GM23338 (cell line): ENCODE measurements around the gene USP3. TPM values are rescaled to one million over a fixed set of nuclear protein-coding genes. Genes with fewer than 3 reads are reported as not detected.

Source experiments
- ATAC-seq: fragments of 200-7000 bp; cut with Tn5 transposase; 3 replicates; pipeline ENCODE4 v1.9.1; 2020
- DNase-seq: peaks from one replicate; pipeline ENCODE4 v3.0.0-alpha.2; 2015; ENCODE audit warnings: low spot score
- H2AFZ ChIP-seq: fragments of 200-600 bp; sonication (generic); 2 replicates; pipeline ENCODE4 v1.8.0; 2016; ENCODE audit warnings: antibody characterized with exemption, mild to moderate bottlenecking, moderate library complexity
- H3F3A ChIP-seq: fragments of 200-600 bp; sonication (generic); replicated peaks from 2 replicates; pipeline ENCODE4 v1.8.0; 2017; ENCODE audit warnings: antibody characterized with exemption, mixed run types, low read depth
- H3K27ac ChIP-seq: fragments of 200-600 bp; sonication (generic); 2 replicates; pipeline ENCODE4 v1.6.1; 2016; ENCODE audit warnings: low read depth
- H3K27me3 ChIP-seq: fragments of 200-600 bp; sonication (generic); 2 replicates; pipeline ENCODE4 v1.8.0; 2016; ENCODE audit warnings: mild to moderate bottlenecking, mixed run types, moderate library complexity; ENCODE audit not compliant: insufficient read depth
- H3K36me3 ChIP-seq: fragments of 200-600 bp; sonication (generic); 2 replicates; pipeline ENCODE4 v1.8.0; 2016; ENCODE audit warnings: mild to moderate bottlenecking; ENCODE audit not compliant: insufficient read depth
- H3K4me1 ChIP-seq: fragments of 200-600 bp; sonication (generic); 2 replicates; pipeline ENCODE4 v1.8.0; 2016; ENCODE audit warnings: mild to moderate bottlenecking, moderate library complexity; ENCODE audit not compliant: insufficient read depth
- H3K4me2 ChIP-seq: fragments of 200-600 bp; sonication (generic); 2 replicates; pipeline ENCODE4 v1.7.1; 2017; ENCODE audit warnings: mixed run types
- H3K4me3 ChIP-seq: fragments of 200-600 bp; sonication (generic); 2 replicates; pipeline ENCODE4 v1.6.1; 2016; ENCODE audit warnings: mixed run types
- H3K79me2 ChIP-seq: fragments of 200-600 bp; sonication (generic); replicated peaks from 2 replicates; pipeline ENCODE4 v1.8.0; 2017; ENCODE audit warnings: mild to moderate bottlenecking; ENCODE audit not compliant: insufficient read depth
- H3K9me2 ChIP-seq: fragments of 200-600 bp; sonication (generic); 2 replicates; pipeline ENCODE4 v1.8.0; 2017; ENCODE audit not compliant: insufficient read depth
- H4K20me1 ChIP-seq: fragments of 200-600 bp; sonication (generic); replicated peaks from 2 replicates; pipeline ENCODE4 v1.8.0; 2017; ENCODE audit warnings: mild to moderate bottlenecking; ENCODE audit not compliant: insufficient read depth
- H3K27ac Mint-ChIP-seq: 2 replicates; pipeline ENCODE4 v1.8.0; 2020; ENCODE audit warnings: inconsistent platforms, mild to moderate bottlenecking, moderate library complexity, mixed read lengths
- H3K27me3 Mint-ChIP-seq: 3 replicates; pipeline ENCODE4 v1.8.0; 2022; ENCODE audit warnings: low read depth, mild to moderate bottlenecking, moderate library complexity, mixed read lengths, inconsistent platforms; ENCODE audit not compliant: insufficient read depth, poor library complexity
- H3K36me3 Mint-ChIP-seq: 3 replicates; pipeline ENCODE4 v1.8.0; 2021; ENCODE audit warnings: low read depth, mild to moderate bottlenecking, inconsistent platforms, moderate library complexity, mixed read lengths
- H3K4me1 Mint-ChIP-seq: 3 replicates; pipeline ENCODE4 v1.8.0; 2020; ENCODE audit warnings: mild to moderate bottlenecking, inconsistent platforms, mixed read lengths
- H3K4me3 Mint-ChIP-seq: 3 replicates; pipeline ENCODE4 v1.8.0; 2021; ENCODE audit warnings: moderate library complexity, mild to moderate bottlenecking, inconsistent platforms, mixed read lengths
- H3K9me3 Mint-ChIP-seq: 3 replicates; pipeline ENCODE4 v1.8.0; 2020; ENCODE audit warnings: moderate library complexity, mild to moderate bottlenecking, inconsistent platforms, mixed read lengths
- CREB1 ChIP-seq: fragments of 250-450 bp; sonication (Bioruptor Pico); IDR thresholded peaks from 2 replicates; pipeline ENCODE4 v1.5.0; 2020; ENCODE audit warnings: low read depth, mild to moderate bottlenecking, moderate library complexity
- EZH2phosphoT487 ChIP-seq: fragments of 200-600 bp; sonication (generic); IDR thresholded peaks from one replicate; pipeline ENCODE4 v1.8.1; 2018; ENCODE audit warnings: antibody characterized with exemption; ENCODE audit not compliant: unreplicated experiment
- NANOG ChIP-seq: IDR thresholded peaks from 2 replicates; pipeline ENCODE4 v1.6.1; 2016; ENCODE audit warnings: antibody characterized with exemption, borderline replicate concordance
- POLR2AphosphoS5 ChIP-seq: IDR thresholded peaks from 2 replicates; pipeline ENCODE4 v1.6.1; 2016; ENCODE audit warnings: antibody characterized with exemption, low read depth
- ZNF114 ChIP-seq: fragments of 250-450 bp; sonication (Bioruptor Pico); IDR thresholded peaks from 2 replicates; pipeline ENCODE4 v1.5.0; 2020; ENCODE audit warnings: mild to moderate bottlenecking, moderate library complexity
- ZNF331 ChIP-seq: fragments of 250-450 bp; sonication (Bioruptor Pico); IDR thresholded peaks from 2 replicates; pipeline ENCODE4 v1.5.0; 2020; ENCODE audit warnings: low read depth, mild to moderate bottlenecking, moderate library complexity
- polyA plus RNA-seq: library from polyadenylated mRNA; unstranded; fragments of >200 nt; fragmentation: Nextera tagmentation; extraction: Ambion mirVana; gene quantifications from 2 replicates; pipeline ENCODE4 v1.2.1, GENCODE V29; 2016
- total RNA-seq: library from RNA; depleted of rRNA; stranded (reverse); fragments of >200 nt; shearing (Covaris generic); gene quantifications from 2 replicates; pipeline ENCODE4 v1.2.3, GENCODE V29; 2014
- TF ChIP-seq, protein P1 (sequence below): IDR thresholded peaks from 2 replicates; pipeline ENCODE4 v1.6.1; 2016; ENCODE audit warnings: antibody characterized with exemption
- TF ChIP-seq, protein P2 (sequence below): IDR thresholded peaks from one replicate; pipeline ENCODE4 v1.6.1; 2018; ENCODE audit warnings: antibody characterized with exemption; ENCODE audit not compliant: unreplicated experiment
- TF ChIP-seq, protein P3 (sequence below), 2 experiments: fragments of 200-600 bp in 1 of 2; sonication (generic) in 1 of 2; conservative IDR thresholded peaks; 2 replicates each; pipeline versions ENCODE4 v1.5.1 to v1.6.1; 2016 to 2017; ENCODE audit warnings: antibody characterized with exemption in 2 of 2, low read depth in 2 of 2, mild to moderate bottlenecking in 2 of 2, moderate library complexity in 1 of 2

USP3 gene
- total and polyA plus RNA-seq, 2 experiments from 2014 or later: 9.7 to 9.9 TPM

DNA sequence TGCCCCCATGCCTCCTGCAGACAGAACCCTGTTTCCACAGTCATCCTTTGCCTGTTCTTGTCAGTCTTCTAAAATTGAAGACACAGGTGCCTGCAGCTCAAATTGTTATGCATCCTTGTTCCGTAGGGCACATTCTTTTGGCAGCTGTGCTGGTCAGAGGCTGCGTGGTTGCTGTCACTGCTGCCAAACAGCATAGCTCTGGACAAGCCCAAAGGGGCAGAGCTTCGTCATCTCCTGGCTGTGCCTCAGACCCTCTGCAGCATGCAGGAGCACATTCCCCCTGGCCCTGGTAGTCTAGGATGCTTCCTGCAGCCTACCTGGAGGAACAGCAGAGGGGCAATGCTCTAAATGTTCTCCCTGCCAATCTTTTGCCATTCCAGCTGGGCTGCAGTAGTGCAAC lies 90.7 kb downstream of the USP3 start (continued):
- no peak for TF ChIP-seq POLR2AphosphoS5
- TF ChIP-seq CREB1 (CRISPR knock-in tag): no peak
- TF ChIP-seq, protein P1, sequence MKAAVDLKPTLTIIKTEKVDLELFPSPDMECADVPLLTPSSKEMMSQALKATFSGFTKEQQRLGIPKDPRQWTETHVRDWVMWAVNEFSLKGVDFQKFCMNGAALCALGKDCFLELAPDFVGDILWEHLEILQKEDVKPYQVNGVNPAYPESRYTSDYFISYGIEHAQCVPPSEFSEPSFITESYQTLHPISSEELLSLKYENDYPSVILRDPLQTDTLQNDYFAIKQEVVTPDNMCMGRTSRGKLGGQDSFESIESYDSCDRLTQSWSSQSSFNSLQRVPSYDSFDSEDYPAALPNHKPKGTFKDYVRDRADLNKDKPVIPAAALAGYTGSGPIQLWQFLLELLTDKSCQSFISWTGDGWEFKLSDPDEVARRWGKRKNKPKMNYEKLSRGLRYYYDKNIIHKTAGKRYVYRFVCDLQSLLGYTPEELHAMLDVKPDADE: no peak
- TF ChIP-seq, protein P2, sequence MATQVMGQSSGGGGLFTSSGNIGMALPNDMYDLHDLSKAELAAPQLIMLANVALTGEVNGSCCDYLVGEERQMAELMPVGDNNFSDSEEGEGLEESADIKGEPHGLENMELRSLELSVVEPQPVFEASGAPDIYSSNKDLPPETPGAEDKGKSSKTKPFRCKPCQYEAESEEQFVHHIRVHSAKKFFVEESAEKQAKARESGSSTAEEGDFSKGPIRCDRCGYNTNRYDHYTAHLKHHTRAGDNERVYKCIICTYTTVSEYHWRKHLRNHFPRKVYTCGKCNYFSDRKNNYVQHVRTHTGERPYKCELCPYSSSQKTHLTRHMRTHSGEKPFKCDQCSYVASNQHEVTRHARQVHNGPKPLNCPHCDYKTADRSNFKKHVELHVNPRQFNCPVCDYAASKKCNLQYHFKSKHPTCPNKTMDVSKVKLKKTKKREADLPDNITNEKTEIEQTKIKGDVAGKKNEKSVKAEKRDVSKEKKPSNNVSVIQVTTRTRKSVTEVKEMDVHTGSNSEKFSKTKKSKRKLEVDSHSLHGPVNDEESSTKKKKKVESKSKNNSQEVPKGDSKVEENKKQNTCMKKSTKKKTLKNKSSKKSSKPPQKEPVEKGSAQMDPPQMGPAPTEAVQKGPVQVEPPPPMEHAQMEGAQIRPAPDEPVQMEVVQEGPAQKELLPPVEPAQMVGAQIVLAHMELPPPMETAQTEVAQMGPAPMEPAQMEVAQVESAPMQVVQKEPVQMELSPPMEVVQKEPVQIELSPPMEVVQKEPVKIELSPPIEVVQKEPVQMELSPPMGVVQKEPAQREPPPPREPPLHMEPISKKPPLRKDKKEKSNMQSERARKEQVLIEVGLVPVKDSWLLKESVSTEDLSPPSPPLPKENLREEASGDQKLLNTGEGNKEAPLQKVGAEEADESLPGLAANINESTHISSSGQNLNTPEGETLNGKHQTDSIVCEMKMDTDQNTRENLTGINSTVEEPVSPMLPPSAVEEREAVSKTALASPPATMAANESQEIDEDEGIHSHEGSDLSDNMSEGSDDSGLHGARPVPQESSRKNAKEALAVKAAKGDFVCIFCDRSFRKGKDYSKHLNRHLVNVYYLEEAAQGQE: no peak
- TF ChIP-seq, protein P3, sequence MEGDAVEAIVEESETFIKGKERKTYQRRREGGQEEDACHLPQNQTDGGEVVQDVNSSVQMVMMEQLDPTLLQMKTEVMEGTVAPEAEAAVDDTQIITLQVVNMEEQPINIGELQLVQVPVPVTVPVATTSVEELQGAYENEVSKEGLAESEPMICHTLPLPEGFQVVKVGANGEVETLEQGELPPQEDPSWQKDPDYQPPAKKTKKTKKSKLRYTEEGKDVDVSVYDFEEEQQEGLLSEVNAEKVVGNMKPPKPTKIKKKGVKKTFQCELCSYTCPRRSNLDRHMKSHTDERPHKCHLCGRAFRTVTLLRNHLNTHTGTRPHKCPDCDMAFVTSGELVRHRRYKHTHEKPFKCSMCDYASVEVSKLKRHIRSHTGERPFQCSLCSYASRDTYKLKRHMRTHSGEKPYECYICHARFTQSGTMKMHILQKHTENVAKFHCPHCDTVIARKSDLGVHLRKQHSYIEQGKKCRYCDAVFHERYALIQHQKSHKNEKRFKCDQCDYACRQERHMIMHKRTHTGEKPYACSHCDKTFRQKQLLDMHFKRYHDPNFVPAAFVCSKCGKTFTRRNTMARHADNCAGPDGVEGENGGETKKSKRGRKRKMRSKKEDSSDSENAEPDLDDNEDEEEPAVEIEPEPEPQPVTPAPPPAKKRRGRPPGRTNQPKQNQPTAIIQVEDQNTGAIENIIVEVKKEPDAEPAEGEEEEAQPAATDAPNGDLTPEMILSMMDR (conservative IDR thresholded peaks at IDR 0.05; ENCODE audit: low read depth in 2 of 2): no peak

DNA sequence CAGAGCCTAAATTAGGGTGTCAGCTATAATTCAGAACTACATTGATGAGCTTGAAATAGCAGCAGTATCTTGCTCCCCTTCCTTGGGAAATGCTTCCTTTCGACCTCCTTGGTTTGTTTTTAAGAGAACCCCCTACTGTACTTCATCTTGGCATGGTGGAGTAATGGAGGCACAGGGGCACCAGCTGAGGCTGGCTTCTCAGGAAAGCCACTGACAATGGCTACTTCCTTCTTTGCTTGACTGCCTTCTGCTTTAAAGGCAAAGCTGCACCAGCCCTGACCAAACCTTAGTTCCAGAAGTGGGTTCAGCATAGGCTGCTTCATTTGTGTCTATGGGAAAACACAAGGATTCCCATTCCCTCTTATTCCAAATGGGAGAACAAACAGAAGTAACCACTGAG lies 91.3 kb downstream of the USP3 start:
- no peak overlapping the region for H2AFZ ChIP-seq
- Mint-ChIP-seq H3K36me3 (peaks cover 10% of the 10 kb centered on the region; the same call in 2 of the 3 replicates), H3K27ac (no peak overlapping the region), H3K4me1 (peaks cover 39% of the 10 kb centered on the region), H3K9me3 (no peaks in the 10 kb centered on the region), H3K4me3 (no peak overlapping the region), H3K27me3 (peaks cover 18% of the 10 kb centered on the region)
- no peaks in the 10 kb centered on the region for H4K20me1 ChIP-seq
- no peak overlapping the region for H3K27ac ChIP-seq
- DNase-seq: no peak
- peaks cover 18% of the 10 kb centered on the region for H3K4me1 ChIP-seq
- no peaks in the 10 kb centered on the region for H3K36me3 ChIP-seq
- peaks cover 15% of the 10 kb centered on the region for H3K27me3 ChIP-seq
- ATAC-seq: no peak
- no peaks in the 10 kb centered on the region for H3K9me2 ChIP-seq
- no peaks in the 10 kb centered on the region for H3K79me2 ChIP-seq
- no peak overlapping the region for H3K4me3 ChIP-seq
- H3K4me2 ChIP-seq: no peak overlapping the region
- peaks cover 9% of the 10 kb centered on the region; the same call in 1 of the 2 replicates for H3F3A ChIP-seq
- TF ChIP-seq ZNF114 (CRISPR knock-in tag) (no peak), EZH2phosphoT487 (no peak), POLR2AphosphoS5 (no peak), NANOG (no peak), ZNF331 (CRISPR knock-in tag) (no peak), CREB1 (CRISPR knock-in tag) (no peak)
- TF ChIP-seq, protein P2: no peak
